OCI-LY7 (cell line): ENCODE data around the gene KRT79. TPM values are rescaled to one million over a fixed set of nuclear protein-coding genes. Genes with fewer than 3 reads are reported as not detected.
A peak's percentile ranks its signal among the peaks of the same experiment; 100 is the strongest.
"Not testable (repeated sequence)": the region's sequence is repeated elsewhere in the genome, so short reads cannot be mapped to it uniquely, and the experiment has no call there.

Source experiments
- Bru-seq: library from RNA; stranded (reverse); fragments of 400-500 nt; gene quantifications from one replicate; lab custom pipeline; 2021; lab: Mats Ljungman, UMichigan
- BruChase-seq, 2 experiments: library from RNA; stranded (reverse); fragments of 400-500 nt; gene quantifications; one replicate each; lab custom pipeline; 2021; lab: Mats Ljungman, UMichigan
- BruUV-seq: library from RNA; stranded (reverse); fragments of 400-500 nt; replicated peaks from 2 replicates; lab custom pipeline; 2021; lab: Mats Ljungman, UMichigan
- CTCF ChIA-PET: fragments of 300-600 bp; sonication (Branson Sonifier 250); formaldehyde crosslinking; loops from one replicate; lab custom pipeline; 2022; ENCODE audit warnings: antibody characterized with exemption; ENCODE audit not compliant: unreplicated experiment; lab: Charles Lee
- POLR2A ChIA-PET: fragments of 300-600 bp; sonication (Branson Sonifier 250); formaldehyde crosslinking; loops from one replicate; lab custom pipeline; 2022; ENCODE audit warnings: antibody characterized with exemption; lab: Charles Lee
- DNase-seq: peaks from one replicate; pipeline ENCODE4 v3.0.0-alpha.2; 2015; ENCODE audit warnings: low spot score
- H2AFZ ChIP-seq: fragments of 200-600 bp; sonication (generic), shearing (Covaris generic); 2 replicates; pipeline ENCODE4 v1.6.1; 2014; ENCODE audit warnings: mild to moderate bottlenecking, antibody characterized with exemption, low read length, moderate library complexity
- H3K27ac ChIP-seq: fragments of 200-600 bp; sonication (generic); 2 replicates; pipeline ENCODE4 v1.5.1; 2014; ENCODE audit warnings: mixed run types, low read depth, mild to moderate bottlenecking, moderate library complexity, low read length, inconsistent platforms; ENCODE audit not compliant: poor library complexity, severe bottlenecking
- H3K36me3 ChIP-seq: fragments of 200-600 bp; sonication (generic); 2 replicates; pipeline ENCODE4 v1.6.1; 2014; ENCODE audit warnings: mild to moderate bottlenecking, antibody characterized with exemption, low read length, moderate library complexity, mixed read lengths; ENCODE audit not compliant: insufficient read depth
- H3K4me1 ChIP-seq: fragments of 200-600 bp; sonication (generic); 2 replicates; pipeline ENCODE4 v1.5.1; 2014; ENCODE audit warnings: mild to moderate bottlenecking, low read length; ENCODE audit not compliant: insufficient read depth, poor library complexity, severe bottlenecking
- H3K4me2 ChIP-seq: fragments of 200-600 bp; sonication (generic); 2 replicates; pipeline ENCODE4 v1.6.1; 2014; ENCODE audit warnings: mild to moderate bottlenecking, low read length
- H3K4me3 ChIP-seq: fragments of 200-600 bp; sonication (generic); 2 replicates; pipeline ENCODE4 v1.5.1; 2014; ENCODE audit warnings: mild to moderate bottlenecking, low read depth, low read length; ENCODE audit not compliant: poor library complexity, severe bottlenecking
- H3K79me2 ChIP-seq: fragments of 200-600 bp; sonication (generic); 2 replicates; pipeline ENCODE4 v1.6.1; 2016; ENCODE audit warnings: low read depth, mild to moderate bottlenecking, low read length, moderate library complexity, mixed read lengths; ENCODE audit not compliant: insufficient read depth
- H3K9me2 ChIP-seq: fragments of 200-600 bp; sonication (generic); 2 replicates; pipeline ENCODE4 v1.6.1; 2016; ENCODE audit warnings: mild to moderate bottlenecking, low read length, mixed read lengths; ENCODE audit not compliant: insufficient read depth
- H3K9me3 ChIP-seq: fragments of 200-600 bp; sonication (generic); 2 replicates; pipeline ENCODE4 v1.6.1; 2014; ENCODE audit warnings: mild to moderate bottlenecking, mixed run types, low read length, mixed read lengths
- H4K20me1 ChIP-seq: fragments of 200-600 bp; sonication (generic); 2 replicates; pipeline ENCODE4 v1.6.1; 2014; ENCODE audit warnings: mild to moderate bottlenecking, antibody characterized with exemption, low read length, moderate library complexity, mixed read lengths; ENCODE audit not compliant: insufficient read depth
- CTCF ChIP-seq: fragments of 200-600 bp; sonication (generic); conservative IDR thresholded peaks from 2 replicates; pipeline ENCODE4 v1.5.1; 2014; ENCODE audit warnings: mild to moderate bottlenecking, antibody characterized with exemption, low read length, moderate library complexity, mixed read lengths
- EZH2phosphoT487 ChIP-seq: fragments of 200-600 bp; sonication (generic); IDR thresholded peaks from 2 replicates; pipeline ENCODE4 v1.6.1; 2018; ENCODE audit warnings: low read depth, borderline replicate concordance, mild to moderate bottlenecking, mixed run types, antibody characterized with exemption, low read length, moderate library complexity, mixed read lengths
- intact Hi-C: fragments of 100-400 bp; cut with micrococcal nuclease; formaldehyde crosslinking; loops from one replicate; pipeline ENCODE4 v1.10.0; 2022; ENCODE audit not compliant: unreplicated experiment
- long read RNA-seq: library from polyadenylated mRNA; stranded (forward); transcript quantifications from one replicate; pipeline ENCODE4 v2.0.0, GENCODE V29; 2022
- total RNA-seq, 2 experiments: library from RNA; depleted of rRNA in 1 of 2; stranded (reverse); fragments of >200 nt in 1 of 2; shearing (Covaris generic) in 1 of 2; gene quantifications; 2 replicates each; pipeline ENCODE4 v1.2.3, GENCODE V29; 2014 to 2022

Gene KRT79
- total RNA-seq (2014; rRNA removed; shearing (Covaris generic)), result not detected in 2 replicates
- total RNA-seq (2022), result not detected in 2 replicates
- Bru-seq, nascent RNA, result not detected
- not detected for BruChase-seq, experiment 1, labeled RNA remaining after a 6-hour chase
- BruChase-seq, experiment 2, labeled RNA remaining after a 2-hour chase, result not detected
- long read RNA-seq, result 0 reads

DNA sequence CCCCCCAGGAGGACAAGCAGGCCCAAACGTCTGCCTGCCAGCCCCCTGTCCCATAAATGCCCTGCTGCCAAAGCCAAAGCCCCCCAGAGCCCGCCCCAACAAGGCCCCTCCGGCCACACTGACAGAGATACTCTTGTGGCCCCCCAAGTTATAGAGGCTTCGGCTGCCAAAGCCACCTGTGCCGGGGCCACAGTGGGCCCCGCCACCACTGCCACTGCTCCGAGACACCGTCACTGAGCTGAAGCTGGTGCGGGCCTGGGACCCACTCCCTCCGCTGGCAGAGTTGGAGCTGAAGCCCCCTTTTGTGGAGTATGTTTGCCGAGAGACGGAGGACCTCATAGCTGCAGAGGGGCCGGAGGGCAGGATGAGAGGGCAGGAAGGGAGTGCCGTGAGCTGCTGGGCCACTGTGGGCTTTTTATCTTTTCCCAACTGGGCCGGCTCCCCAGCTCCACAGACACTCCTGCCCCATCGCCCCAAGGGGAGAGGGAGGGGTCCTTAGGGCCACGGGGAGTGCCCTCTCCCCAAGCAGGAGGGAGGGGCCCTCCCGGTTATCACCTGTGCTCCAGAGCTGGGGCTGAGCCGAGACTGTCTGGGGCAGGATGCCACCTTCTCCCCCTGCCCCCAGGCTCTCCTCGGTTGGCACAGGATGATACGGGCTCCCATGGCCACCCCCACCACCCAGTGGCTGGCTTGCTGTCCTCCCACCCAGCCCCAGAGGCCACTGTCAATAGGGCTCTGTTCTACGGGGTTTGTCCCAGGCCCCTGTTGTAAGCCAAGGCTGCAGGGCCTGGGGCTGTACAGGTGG, at the start of gene KRT79:
Gene KRT79, minus strand, starts transcription at position 390 of the 805 bp plus-strand sequence. Its CDS starts 51 bp downstream, at position 339.
- ChIA-PET POLR2A (no interaction called here), CTCF (no interaction called here)
- DNase-seq, result no peak
- H3K36me3 ChIP-seq, result no peaks in the 10 kb centered on the region
- H3K4me1 ChIP-seq, result no peaks in the 10 kb centered on the region
- H3K9me2 ChIP-seq, result no peaks in the 10 kb centered on the region
- no peak within 1 kb of the TSS for H3K27ac ChIP-seq
- no TSS peak for BruUV-seq
- no peaks in the 10 kb centered on the region for H3K79me2 ChIP-seq
- no peak within 1 kb of the TSS for H2AFZ ChIP-seq
- no peaks in the 10 kb centered on the region for H3K9me3 ChIP-seq
- no peak within 1 kb of the TSS for H3K4me3 ChIP-seq
- no peaks in the 10 kb centered on the region for H4K20me1 ChIP-seq
- TF ChIP-seq EZH2phosphoT487 (no peak), CTCF (no peak)
- intact Hi-C loops, result no loop called here
- H3K4me2 ChIP-seq, result no peak within 1 kb of the TSS

DNA sequence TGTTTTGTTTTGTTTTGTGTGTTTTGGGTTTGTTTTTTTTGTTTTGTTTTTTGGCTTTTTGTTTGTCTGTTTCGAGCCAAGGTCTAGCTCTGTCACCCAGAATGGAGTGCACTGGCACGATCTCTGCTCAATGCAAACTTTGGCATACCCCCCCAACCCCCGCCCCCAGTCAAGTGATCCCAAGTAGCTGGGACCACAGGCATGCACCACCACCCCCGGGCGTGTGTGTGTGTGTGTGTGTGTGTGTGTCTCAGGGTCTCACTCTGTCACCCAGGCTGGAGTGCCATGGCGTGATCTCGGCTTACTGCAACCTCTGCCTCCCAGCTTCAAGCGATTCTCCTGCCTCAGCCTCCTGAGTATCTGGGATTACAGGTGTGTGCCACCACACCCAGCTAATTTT, 46.4 kb upstream of the KRT79 start:
- CTCF ChIA-PET, result interaction anchor here (0.6 to 1.9 kb wide), 2 partner anchors 10 to 30 kb away, joined by 6 to 11 read pairs; no protein-coding TSS in a partner anchor
- intact Hi-C loops, result loop anchor here (5.0 kb wide), 1 partner anchor 508 kb away; no protein-coding TSS in a partner anchor
- H3K27ac ChIP-seq, H2AFZ ChIP-seq, POLR2A ChIA-PET, DNase-seq, H3K4me1 ChIP-seq, H4K20me1 ChIP-seq, H3K9me2 ChIP-seq, H3K79me2 ChIP-seq, H3K36me3 ChIP-seq, H3K9me3 ChIP-seq, BruUV-seq, H3K4me3 ChIP-seq, H3K4me2 ChIP-seq: not testable (repeated sequence)

DNA sequence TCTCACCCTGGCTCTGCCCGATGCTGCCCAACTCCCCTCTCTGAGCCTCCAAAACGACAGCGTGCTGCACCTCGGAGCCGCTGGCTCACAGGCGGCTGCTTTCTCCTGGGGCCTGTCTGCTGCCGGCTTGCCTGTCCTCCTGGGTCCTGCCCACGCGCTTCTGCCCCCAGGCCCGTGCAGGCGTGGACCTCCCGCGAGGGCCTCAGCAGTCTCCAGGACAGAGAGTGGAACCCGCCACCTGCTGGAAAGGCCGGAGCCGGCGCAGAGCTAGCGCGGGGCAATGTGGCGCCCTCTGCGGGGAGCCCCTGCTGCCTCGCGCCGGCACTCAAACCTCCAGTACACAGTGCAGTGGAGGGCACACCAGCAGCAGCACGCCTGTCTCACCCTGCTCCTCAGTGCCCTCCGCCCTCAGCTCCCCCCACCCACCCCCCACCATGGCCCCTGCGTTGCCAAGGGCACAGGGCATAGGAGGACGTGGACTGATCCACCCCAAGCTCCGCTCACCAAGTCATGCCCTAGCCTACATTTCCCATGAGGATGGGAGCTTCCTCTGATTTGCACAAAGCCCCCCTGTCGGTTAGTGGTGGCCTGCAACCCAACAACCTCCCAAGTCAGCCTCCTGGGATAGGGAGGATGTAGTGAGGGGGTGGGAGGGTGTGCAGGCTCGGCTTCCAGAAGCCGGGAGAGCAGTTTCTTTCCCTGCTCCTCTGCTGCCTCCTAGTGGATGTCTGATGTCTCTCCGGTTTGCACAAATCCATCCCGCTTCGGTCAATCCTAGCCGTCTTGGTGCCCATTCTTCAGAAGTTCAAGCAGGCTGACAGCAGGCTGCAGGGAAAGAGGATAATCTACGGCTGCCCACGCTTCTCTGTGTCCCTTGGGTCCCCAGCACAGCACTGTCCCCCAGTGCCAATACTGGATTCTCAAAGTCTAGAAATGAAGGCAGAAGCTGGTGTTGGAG, 45.6 kb upstream of the KRT79 start:
- peak; percentile 70 for DNase-seq
- intact Hi-C loops, result loop anchor here (1.0 to 5.0 kb wide), 2 partner anchors 187 to 507 kb away; no protein-coding TSS in a partner anchor
- ChIA-PET POLR2A (interaction anchor here (0.6 kb wide), 1 partner anchor 216 kb away, joined by 4 read pairs; no protein-coding TSS in a partner anchor), CTCF (interaction anchor here (0.6 to 1.9 kb wide), 5 partner anchors 9 to 493 kb away, joined by 3 to 11 read pairs (median 6); no protein-coding TSS in a partner anchor)
- Histone ChIP-seq H3K4me1 (peaks cover 3% of the 10 kb centered on the region), H3K79me2 (no peaks in the 10 kb centered on the region), H3K4me3 (no peak overlapping the region), H3K27ac (no peak overlapping the region), H3K9me3 (no peaks in the 10 kb centered on the region), H3K9me2 (no peaks in the 10 kb centered on the region), H3K36me3 (no peaks in the 10 kb centered on the region), H4K20me1 (no peaks in the 10 kb centered on the region), H2AFZ (no peak overlapping the region), H3K4me2 (peak overlapping the region; percentile 31; the same call in 1 of the 2 replicates)
- BruUV-seq, result no TSS peak
- TF ChIP-seq CTCF (peak; percentile 85), EZH2phosphoT487 (no peak)
